Stomach (tissue), 9 donors: ENCODE results near the gene SH3GL2. TPM values are rescaled to one million over a fixed set of nuclear protein-coding genes. Genes with fewer than 3 reads are reported as not detected.

ENCODE experiments used
- DNase-seq, 2 donors: peaks; one replicate each; pipeline versions ENCODE4 v3.0.0 to v3.0.0-alpha.2; 2013 to 2019
- H3K27ac ChIP-seq, 5 donors: fragments of 200-600 bp in 4 of 5; sonication (generic) in 4 of 5; one replicate each; pipeline ENCODE4 v1.5.1; 2013 to 2019; ENCODE audit warnings: mild to moderate bottlenecking in 1 of 5, moderate library complexity in 1 of 5
- H3K27me3 ChIP-seq, 3 donors: fragments of 200-600 bp; sonication (generic); one replicate each; pipeline ENCODE4 v1.5.1; 2017 to 2019; ENCODE audit warnings: mixed run types in 1 of 3
- H3K36me3 ChIP-seq, 4 donors: fragments of 200-600 bp; sonication (generic); 1 replicate in 3 of 4; 2 replicates in 1 of 4; pipeline ENCODE4 v1.5.1; 2016 to 2019
- H3K4me1 ChIP-seq, 4 donors: fragments of 200-600 bp; sonication (generic); one replicate each; pipeline ENCODE4 v1.5.1; 2016 to 2019
- H3K4me3 ChIP-seq, 4 donors: fragments of 200-600 bp; sonication (generic) in 3 of 4; one replicate each; pipeline ENCODE4 v1.5.1; 2016 to 2019; ENCODE audit warnings: mild to moderate bottlenecking in 1 of 4
- H3K9me3 ChIP-seq, 4 donors: fragments of 200-600 bp; sonication (generic); one replicate each; pipeline ENCODE4 v1.5.1; 2016 to 2019
- EP300 ChIP-seq: sonication (generic); formaldehyde crosslinking; IDR thresholded peaks from one replicate; pipeline ENCODE4 v1.6.1; 2017; ENCODE audit warnings: antibody characterized with exemption
- POLR2A ChIP-seq, 4 donors: fragments of 450-650 bp; IDR thresholded peaks; one replicate each; pipeline ENCODE4 v1.6.1; 2016; ENCODE audit warnings: antibody characterized with exemption in 4 of 4, control low read depth in 2 of 4, mild to moderate bottlenecking in 1 of 4, moderate library complexity in 1 of 4
- POLR2AphosphoS5 ChIP-seq, 3 donors: sonication (generic); formaldehyde crosslinking; IDR thresholded peaks; one replicate each; pipeline ENCODE4 v1.6.1; 2016; ENCODE audit warnings: antibody characterized with exemption in 3 of 3
- WGBS, 5 donors: extraction: QIAGEN DNeasy Blood & Tissue Kit in 3 of 5; methylation state at CpG; one replicate each; pipeline versions ENCODE4 v1.1.5 to v1.1.7; 2013 to 2018; 5-methylcytosine and 5-hydroxymethylcytosine counted together
- intact Hi-C: fragments of 100-400 bp; cut with DNase I; formaldehyde crosslinking; loops from one replicate; pipeline ENCODE4 v1.15.1; 2023; ENCODE audit warnings: low total_unique reads
- polyA plus RNA-seq, 3 donors: library from polyadenylated mRNA; stranded (reverse); fragments of 200-250 nt; gene quantifications; one replicate each; pipeline ENCODE4 v1.2.3, GENCODE V29; 2013
- total RNA-seq, 5 donors: library from RNA; depleted of rRNA; stranded (reverse); fragments of >200 nt; gene quantifications; one replicate each; pipeline versions ENCODE4 v1.1.0 to v1.2.3, GENCODE V29; 2014 to 2016
- TF ChIP-seq, protein P1 (sequence below), 7 experiments: fragments of 450-650 bp in 4 of 7; fragments of 200-600 bp in 3 of 7; sonication (generic) in 3 of 7; IDR thresholded peaks; one replicate each; pipeline ENCODE4 v1.5.1; 2016 to 2019; ENCODE audit warnings: antibody characterized with exemption in 7 of 7, control low read depth in 2 of 7, mild to moderate bottlenecking in 1 of 7
- donor health status: healthy with polysubstance abuse.
- donor health status: Bipolar disorder and iron deficiency.
- donor health status: healthy.

SH3GL2 gene
- total and polyA plus RNA-seq, 8 donors, result 0.89 to 17.5 (median 7.7) TPM; not detected in 1

DNA sequence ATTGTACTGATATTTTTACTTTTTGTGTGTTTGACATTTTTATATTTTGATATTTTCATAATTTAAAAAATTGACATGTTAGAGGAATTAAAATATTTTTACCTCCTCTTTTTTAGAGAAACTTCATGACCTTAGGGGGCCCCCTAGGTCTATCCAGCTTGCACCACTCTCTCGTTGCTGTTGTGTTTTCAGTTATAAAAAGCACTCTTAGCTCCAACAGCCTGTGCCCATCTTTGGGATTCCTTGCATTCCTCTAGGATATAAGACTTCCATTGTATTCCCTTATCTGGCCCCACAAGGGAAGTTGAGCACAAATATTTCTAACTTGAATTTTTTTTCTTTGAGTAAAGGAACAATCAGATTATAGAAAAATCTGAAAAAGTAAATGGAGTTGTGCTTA is 245.3 kb downstream of the SH3GL2 start:
- Histone ChIP-seq H3K27me3 (no peaks in the 10 kb centered on the region), H3K27ac (no peak overlapping the region), H3K4me1 (peaks cover 0 to 15% (median 5%) of the 10 kb centered on the region in 4 donors), H3K9me3 (no peaks in the 10 kb centered on the region), H3K36me3 (no peaks in the 10 kb centered on the region), H3K4me3 (no peak overlapping the region)
- DNase-seq, result no peak
- intact Hi-C loops, result no loop called here
- 2 to 11% (median 6%) methylated on average over 1 of the region's 1 CpG for WGBS, 5 donors
- TF ChIP-seq POLR2A (IDR thresholded peaks at IDR 0.05) (no peak), EP300 (no peak), POLR2AphosphoS5 (IDR thresholded peaks at IDR 0.05) (no peak)
- TF ChIP-seq, protein P1, sequence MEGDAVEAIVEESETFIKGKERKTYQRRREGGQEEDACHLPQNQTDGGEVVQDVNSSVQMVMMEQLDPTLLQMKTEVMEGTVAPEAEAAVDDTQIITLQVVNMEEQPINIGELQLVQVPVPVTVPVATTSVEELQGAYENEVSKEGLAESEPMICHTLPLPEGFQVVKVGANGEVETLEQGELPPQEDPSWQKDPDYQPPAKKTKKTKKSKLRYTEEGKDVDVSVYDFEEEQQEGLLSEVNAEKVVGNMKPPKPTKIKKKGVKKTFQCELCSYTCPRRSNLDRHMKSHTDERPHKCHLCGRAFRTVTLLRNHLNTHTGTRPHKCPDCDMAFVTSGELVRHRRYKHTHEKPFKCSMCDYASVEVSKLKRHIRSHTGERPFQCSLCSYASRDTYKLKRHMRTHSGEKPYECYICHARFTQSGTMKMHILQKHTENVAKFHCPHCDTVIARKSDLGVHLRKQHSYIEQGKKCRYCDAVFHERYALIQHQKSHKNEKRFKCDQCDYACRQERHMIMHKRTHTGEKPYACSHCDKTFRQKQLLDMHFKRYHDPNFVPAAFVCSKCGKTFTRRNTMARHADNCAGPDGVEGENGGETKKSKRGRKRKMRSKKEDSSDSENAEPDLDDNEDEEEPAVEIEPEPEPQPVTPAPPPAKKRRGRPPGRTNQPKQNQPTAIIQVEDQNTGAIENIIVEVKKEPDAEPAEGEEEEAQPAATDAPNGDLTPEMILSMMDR (IDR thresholded peaks at IDR 0.05), result no peak

DNA sequence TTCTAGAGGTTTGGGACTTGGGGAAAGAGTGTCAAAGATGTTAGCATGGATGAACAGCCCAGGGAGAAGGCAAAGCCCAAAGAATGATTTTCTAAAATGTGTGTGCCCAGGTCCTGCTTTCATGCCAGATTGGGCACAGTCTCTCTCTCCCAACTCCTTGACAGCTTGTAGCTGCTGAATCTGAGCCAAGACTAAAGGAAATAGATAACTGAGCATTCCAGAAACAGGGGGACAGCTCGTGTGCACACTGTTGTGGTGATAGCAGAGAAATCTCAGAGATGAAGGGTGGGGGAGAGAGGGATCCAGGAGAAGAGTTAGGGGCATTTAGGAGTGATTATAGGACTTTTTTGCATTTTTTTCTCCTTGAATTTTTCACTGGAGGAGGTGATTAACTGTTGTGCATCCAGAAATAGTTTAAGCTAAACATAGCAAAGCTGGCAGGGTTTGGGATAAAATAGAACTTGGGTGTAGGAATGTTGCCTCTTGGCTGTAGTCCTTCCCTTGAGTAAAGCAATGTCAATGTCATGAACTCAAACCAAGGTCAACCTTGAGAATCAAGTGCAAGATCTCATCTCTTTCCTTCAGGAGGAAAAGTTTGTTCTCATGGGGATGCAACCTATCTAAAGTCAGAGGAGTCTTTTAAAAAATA is 245.9 kb downstream of the SH3GL2 start:
- intact Hi-C loops, result no loop called here
- no peak for DNase-seq
- H3K4me3 ChIP-seq, result no peak overlapping the region
- H3K36me3 ChIP-seq, result no peaks in the 10 kb centered on the region
- H3K27ac ChIP-seq, result no peak overlapping the region
- WGBS, 5 donors, result 0 to 4% (median 0%) methylated on average over 1 of the region's 1 CpG
- no peaks in the 10 kb centered on the region for H3K27me3 ChIP-seq
- TF ChIP-seq POLR2AphosphoS5 (IDR thresholded peaks at IDR 0.05) (no peak), POLR2A (IDR thresholded peaks at IDR 0.05) (no peak), EP300 (no peak)
- TF ChIP-seq, protein P1 (IDR thresholded peaks at IDR 0.05), result no peak
- H3K9me3 ChIP-seq, result no peaks in the 10 kb centered on the region
- peaks cover 0 to 15% (median 5%) of the 10 kb centered on the region in 4 donors for H3K4me1 ChIP-seq

DNA sequence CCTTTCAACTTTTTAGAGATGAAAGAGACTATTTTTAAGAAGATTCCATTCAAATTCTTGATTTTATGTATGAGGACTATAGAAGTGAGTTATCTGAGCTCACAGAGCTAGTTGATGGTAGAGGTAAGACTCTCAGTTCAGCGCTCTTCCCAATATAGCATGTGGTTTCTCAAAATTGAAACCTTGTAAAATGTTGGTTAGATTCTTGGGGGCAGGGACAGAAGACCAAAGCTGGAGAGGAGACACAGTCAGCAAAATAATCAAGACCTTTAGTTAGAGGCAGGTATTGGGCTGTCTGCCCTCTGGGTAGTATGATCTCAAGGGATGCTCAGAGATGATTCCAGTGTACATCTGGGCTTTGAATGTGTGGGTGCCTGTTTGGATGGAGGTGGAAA is 246.4 kb downstream of the SH3GL2 start:
- H3K27ac ChIP-seq, result no peak overlapping the region
- TF ChIP-seq, protein P1 (IDR thresholded peaks at IDR 0.05), result no peak
- TF ChIP-seq EP300, result no peak
- TF ChIP-seq POLR2AphosphoS5 (IDR thresholded peaks at IDR 0.05), result no peak
- TF ChIP-seq POLR2A (IDR thresholded peaks at IDR 0.05), result no peak
- no peak overlapping the region for H3K4me3 ChIP-seq
- 94 to 97% (median 96%) methylated on average over 1 of the region's 1 CpG for WGBS, 5 donors
- no peaks in the 10 kb centered on the region for H3K9me3 ChIP-seq
- H3K27me3 ChIP-seq, result no peaks in the 10 kb centered on the region
- no peaks in the 10 kb centered on the region for H3K36me3 ChIP-seq
- intact Hi-C loops, result no loop called here
- H3K4me1 ChIP-seq, result peaks cover 0 to 15% (median 5%) of the 10 kb centered on the region in 4 donors
- no peak for DNase-seq

DNA sequence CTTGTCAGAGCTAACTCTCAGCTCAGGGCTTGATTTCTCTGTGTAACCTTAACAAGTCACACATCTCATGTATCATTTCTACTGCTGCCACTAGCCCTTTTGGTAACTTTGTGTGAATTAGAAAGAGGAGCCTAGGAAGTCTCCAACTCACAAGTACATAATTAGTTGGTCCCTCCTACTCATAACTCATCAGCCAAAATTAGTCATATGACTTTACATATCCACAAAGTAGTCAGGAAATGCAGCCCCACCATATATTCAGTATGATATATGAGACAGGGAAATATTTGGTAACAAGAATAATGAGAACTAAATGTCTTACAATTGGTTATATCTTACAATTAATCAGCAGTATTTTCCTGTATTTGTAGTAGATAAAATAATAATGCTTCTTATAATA is 250.2 kb downstream of the SH3GL2 start:
- TF ChIP-seq EP300 (no peak), POLR2AphosphoS5 (IDR thresholded peaks at IDR 0.05) (no peak), POLR2A (IDR thresholded peaks at IDR 0.05) (no peak)
- TF ChIP-seq, protein P1 (IDR thresholded peaks at IDR 0.05), result no peak
- H3K9me3 ChIP-seq, result no peaks in the 10 kb centered on the region
- no peak overlapping the region for H3K27ac ChIP-seq
- no peaks in the 10 kb centered on the region for H3K36me3 ChIP-seq
- no peak for DNase-seq
- no peaks in the 10 kb centered on the region for H3K27me3 ChIP-seq
- no peak overlapping the region for H3K4me3 ChIP-seq
- intact Hi-C loops, result no loop called here
- H3K4me1 ChIP-seq, result peaks cover 0 to 13% (median 5%) of the 10 kb centered on the region in 4 donors
